GM12864 (cell line): ENCODE data around the gene MOCOS.

Experiments
- DNase-seq: peaks from one replicate; pipeline ENCODE4 v3.0.0-alpha.2; 2011; ENCODE audit warnings: low read depth
- H3K4me3 ChIP-seq: 2 replicates; pipeline ENCODE4 v1.5.1; 2011; ENCODE audit warnings: mild to moderate bottlenecking, low read depth, low read length, control low read depth
- TF ChIP-seq, protein P1 (sequence below): IDR thresholded peaks from 2 replicates; pipeline ENCODE4 v1.5.1; 2011; ENCODE audit warnings: low read depth, mild to moderate bottlenecking, moderate library complexity, low read length, control low read depth, inconsistent platforms; ENCODE audit errors: missing control alignments

MOCOS gene

DNA sequence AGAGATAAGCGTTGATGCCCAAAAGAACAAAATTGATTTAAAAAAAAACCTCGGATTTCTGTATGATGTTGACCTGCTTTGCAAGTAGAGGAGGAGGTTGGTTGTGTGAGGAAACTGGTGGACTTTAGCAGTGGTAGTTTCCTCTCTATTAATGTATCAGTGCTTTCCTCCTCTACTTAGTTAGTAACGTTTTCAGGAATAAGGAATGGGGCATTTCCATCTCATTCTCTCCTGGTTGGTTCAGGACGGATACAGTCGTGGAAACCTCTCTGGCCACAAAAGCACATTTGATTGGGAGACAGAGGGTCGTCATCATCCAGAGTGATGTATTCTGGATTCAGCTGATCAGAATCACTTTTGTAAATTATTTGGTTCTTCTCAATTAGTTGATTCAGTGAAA is 111.7 kb downstream of the MOCOS start:
- TF ChIP-seq, protein P1, sequence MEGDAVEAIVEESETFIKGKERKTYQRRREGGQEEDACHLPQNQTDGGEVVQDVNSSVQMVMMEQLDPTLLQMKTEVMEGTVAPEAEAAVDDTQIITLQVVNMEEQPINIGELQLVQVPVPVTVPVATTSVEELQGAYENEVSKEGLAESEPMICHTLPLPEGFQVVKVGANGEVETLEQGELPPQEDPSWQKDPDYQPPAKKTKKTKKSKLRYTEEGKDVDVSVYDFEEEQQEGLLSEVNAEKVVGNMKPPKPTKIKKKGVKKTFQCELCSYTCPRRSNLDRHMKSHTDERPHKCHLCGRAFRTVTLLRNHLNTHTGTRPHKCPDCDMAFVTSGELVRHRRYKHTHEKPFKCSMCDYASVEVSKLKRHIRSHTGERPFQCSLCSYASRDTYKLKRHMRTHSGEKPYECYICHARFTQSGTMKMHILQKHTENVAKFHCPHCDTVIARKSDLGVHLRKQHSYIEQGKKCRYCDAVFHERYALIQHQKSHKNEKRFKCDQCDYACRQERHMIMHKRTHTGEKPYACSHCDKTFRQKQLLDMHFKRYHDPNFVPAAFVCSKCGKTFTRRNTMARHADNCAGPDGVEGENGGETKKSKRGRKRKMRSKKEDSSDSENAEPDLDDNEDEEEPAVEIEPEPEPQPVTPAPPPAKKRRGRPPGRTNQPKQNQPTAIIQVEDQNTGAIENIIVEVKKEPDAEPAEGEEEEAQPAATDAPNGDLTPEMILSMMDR, result no peak
- no peak for DNase-seq
- no peak overlapping the region for H3K4me3 ChIP-seq

DNA sequence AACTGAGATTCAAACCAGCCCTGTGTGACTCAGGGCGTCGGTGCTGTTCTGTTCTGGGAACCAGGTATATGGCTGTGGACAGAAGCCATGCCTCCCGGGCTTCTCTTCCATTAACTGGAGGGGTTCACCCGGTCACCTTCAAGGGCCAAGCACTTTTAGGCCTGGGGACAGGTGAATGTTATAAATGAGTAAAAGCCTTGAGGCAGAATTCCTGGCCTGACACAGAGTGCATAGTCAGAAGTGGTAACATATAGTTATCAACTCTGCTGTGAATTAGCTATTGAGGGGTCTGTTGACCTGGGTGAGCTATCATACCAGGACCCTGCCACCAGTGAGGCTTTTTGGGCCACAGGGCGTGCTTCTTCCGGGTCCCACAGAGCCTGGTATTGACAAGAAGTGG is 112.9 kb downstream of the MOCOS start:
- H3K4me3 ChIP-seq, result no peak overlapping the region
- TF ChIP-seq, protein P1, result no peak
- DNase-seq, result no peak

DNA sequence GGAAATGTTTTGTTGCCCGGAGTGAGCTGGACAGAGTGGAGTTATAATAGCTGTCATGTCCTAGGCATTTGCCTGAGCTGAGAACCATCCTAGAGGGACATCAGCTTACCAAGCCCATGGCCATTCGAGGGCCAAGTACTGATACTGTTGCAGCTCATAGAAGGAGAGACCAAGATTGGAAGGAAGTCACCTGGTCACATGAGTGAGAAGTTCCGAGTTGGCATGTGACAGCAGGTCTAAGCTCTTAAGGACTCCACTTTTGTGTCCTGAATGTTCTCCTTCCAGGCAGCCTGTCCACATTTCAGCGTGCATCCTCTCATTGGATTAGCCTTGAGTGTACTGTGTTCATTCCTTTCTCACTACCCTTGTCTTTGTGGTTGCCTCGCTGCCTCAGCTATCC is 114.6 kb downstream of the MOCOS start:
- no peak overlapping the region for H3K4me3 ChIP-seq
- DNase-seq, result no peak
- TF ChIP-seq, protein P1, result no peak

DNA sequence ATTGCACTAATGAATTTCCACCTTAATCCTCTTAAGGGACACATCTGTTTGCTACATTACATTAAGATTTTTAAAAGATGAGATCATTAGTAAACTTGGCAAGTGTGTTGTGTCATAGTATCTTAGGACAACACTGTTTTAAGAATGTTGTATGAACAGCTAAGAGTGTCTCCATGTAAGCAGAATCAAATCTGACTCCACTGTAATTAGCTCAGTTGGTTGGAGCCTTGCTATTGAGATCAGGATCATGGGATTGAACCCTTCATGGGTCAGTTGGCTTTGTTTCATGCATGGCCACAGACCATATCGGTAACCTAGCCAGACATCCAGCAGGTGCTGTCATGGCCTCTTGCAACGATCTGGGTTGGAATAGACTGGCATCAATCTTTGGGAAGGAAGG is 115.4 kb downstream of the MOCOS start:
- H3K4me3 ChIP-seq, result no peak overlapping the region
- DNase-seq, result no peak
- TF ChIP-seq, protein P1, result no peak

DNA sequence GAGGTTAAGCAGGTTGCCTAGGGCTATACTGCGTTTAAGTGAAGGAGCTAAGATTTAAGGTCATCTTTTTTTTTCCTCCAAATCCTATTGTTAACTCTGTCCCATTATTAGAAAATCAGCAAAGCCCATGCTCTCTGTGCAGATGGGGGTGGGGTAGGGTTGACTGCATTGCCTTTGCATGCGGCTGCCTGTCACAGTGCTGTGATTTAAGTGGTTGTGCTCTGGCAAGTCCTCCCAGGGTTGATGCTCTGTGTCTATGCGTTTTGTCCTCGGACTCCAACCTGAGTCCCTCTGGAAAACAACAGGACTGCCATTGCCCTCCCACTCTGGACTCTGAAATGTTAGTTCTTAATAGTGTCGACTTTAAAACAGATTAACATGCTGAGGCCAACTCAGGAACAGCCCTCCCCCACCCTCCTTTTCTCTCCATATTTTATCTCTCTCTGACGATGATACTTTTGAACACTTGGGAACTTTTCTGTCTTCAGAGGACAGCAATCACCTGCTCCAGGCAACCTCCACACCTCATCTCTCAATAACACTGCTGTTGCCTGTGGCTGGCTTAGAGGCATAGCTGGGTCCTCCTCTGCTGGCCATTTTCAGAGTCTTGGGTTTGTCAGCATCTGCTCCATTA is 116.0 kb downstream of the MOCOS start:
- TF ChIP-seq, protein P1, result no peak
- no peak overlapping the region for H3K4me3 ChIP-seq
- no peak for DNase-seq

DNA sequence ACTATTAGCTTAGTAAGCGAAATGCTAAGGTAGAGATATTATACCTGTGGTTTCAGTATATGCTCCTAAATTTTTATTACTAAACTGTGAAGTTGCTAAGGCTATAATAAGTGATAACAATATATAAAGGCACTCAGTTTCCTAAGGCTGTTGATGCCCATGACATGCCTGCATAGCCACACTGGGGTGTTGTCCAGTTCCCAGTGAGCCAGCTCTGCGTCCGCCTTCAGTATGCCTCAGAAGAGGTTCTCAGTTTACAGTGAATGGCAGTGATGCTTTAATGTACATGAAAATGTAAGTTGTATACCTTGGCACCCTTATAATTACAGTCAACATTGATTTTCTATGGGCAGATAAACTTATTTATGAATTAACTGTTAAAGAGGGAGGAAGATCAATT is 117.4 kb downstream of the MOCOS start:
- TF ChIP-seq, protein P1, result no peak
- DNase-seq, result no peak
- no peak overlapping the region for H3K4me3 ChIP-seq

DNA sequence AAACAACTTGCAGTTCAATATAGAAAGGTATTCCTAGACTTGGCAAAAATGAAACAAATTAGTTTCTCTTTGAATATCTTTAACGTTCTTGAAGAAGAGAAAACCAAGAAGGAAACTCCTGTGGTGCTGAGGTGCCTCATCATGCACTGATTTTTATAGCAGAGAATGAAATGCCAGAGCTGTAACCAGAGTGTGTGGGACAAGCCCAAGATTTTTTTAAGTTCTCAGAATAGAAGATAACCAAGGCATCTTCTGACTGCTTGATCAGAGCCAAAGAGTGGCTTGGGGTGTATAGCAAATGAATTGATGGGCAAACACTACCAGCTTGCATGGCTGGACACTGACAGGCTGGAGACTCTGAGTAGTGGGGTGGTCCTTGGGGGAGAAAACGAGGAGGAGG is 118.1 kb downstream of the MOCOS start:
- TF ChIP-seq, protein P1, result no peak
- DNase-seq, result no peak
- H3K4me3 ChIP-seq, result no peak overlapping the region
